ENCODE measurements around the gene CCSER1.

DNA sequence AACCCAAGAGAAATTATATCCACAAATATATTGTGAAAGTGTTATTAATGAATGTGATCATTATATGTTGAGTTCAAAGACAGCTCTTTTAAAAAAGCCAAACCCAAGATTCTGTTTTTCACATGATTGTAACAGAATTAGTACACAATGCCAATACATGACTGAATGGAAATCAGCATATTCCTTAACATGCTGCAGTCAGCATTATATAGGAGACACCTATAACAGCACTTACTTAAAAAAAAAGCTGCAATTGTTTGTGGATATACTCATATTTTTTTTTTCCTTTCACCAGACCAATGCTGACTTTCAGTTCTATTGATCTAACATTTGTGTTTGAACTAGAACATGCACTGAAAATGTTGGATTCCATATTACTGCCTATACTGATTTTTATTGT is 165.2 kb downstream of the CCSER1 start:
- TF ChIP-seq, protein P1, sequence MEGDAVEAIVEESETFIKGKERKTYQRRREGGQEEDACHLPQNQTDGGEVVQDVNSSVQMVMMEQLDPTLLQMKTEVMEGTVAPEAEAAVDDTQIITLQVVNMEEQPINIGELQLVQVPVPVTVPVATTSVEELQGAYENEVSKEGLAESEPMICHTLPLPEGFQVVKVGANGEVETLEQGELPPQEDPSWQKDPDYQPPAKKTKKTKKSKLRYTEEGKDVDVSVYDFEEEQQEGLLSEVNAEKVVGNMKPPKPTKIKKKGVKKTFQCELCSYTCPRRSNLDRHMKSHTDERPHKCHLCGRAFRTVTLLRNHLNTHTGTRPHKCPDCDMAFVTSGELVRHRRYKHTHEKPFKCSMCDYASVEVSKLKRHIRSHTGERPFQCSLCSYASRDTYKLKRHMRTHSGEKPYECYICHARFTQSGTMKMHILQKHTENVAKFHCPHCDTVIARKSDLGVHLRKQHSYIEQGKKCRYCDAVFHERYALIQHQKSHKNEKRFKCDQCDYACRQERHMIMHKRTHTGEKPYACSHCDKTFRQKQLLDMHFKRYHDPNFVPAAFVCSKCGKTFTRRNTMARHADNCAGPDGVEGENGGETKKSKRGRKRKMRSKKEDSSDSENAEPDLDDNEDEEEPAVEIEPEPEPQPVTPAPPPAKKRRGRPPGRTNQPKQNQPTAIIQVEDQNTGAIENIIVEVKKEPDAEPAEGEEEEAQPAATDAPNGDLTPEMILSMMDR (IDR thresholded peaks at IDR 0.05; ENCODE audit: insufficient read depth, low read length, poor library complexity, severe bottlenecking): no peak
- no peak for TF ChIP-seq EZH2phosphoT487 (conservative IDR thresholded peaks at IDR 0.05; ENCODE audit: low read length)

Measured in SU-DHL-6 (cell line).